Parathyroid adenoma (tissue), 2 donors: ENCODE data around the gene BLCAP.
"Not testable (repeated sequence)": the region's sequence is repeated elsewhere in the genome, so short reads cannot be mapped to it uniquely, and the experiment has no call there.

Experiments
- H2AFZ ChIP-seq: fragments of 300-600 bp; sonication (generic); one replicate; pipeline ENCODE4 v1.7.0; 2017; ENCODE audit warnings: antibody characterized with exemption, mild to moderate bottlenecking
- H3K27ac ChIP-seq: fragments of 300-600 bp; sonication (generic); one replicate; pipeline ENCODE4 v1.7.0; 2017
- H3K27me3 ChIP-seq: fragments of 300-600 bp; sonication (generic); one replicate; pipeline ENCODE4 v1.7.0; 2017; ENCODE audit warnings: low read length; ENCODE audit not compliant: control insufficient read depth, insufficient read depth
- H3K36me3 ChIP-seq: fragments of 300-600 bp; sonication (generic); one replicate; pipeline ENCODE4 v1.7.0; 2017; ENCODE audit warnings: low read length; ENCODE audit not compliant: control insufficient read depth, insufficient read depth
- H3K4me1 ChIP-seq: fragments of 300-600 bp; sonication (generic); one replicate; pipeline ENCODE4 v1.7.0; 2017; ENCODE audit warnings: control low read depth
- H3K4me2 ChIP-seq: fragments of 300-600 bp; sonication (generic); one replicate; pipeline ENCODE4 v1.7.0; 2017; ENCODE audit warnings: low read length
- H3K4me3 ChIP-seq: fragments of 300-600 bp; sonication (generic); one replicate; pipeline ENCODE4 v1.7.0; 2017; ENCODE audit warnings: low read depth, low read length
- H3K79me2 ChIP-seq: fragments of 300-600 bp; sonication (generic); one replicate; pipeline ENCODE4 v1.7.0; 2017; ENCODE audit warnings: control low read depth
- H3K9ac ChIP-seq: fragments of 300-600 bp; sonication (generic); one replicate; pipeline ENCODE4 v1.7.0; 2017; ENCODE audit warnings: mild to moderate bottlenecking
- H3K9me3 ChIP-seq: fragments of 300-600 bp; sonication (generic); one replicate; pipeline ENCODE4 v1.7.0; 2017; ENCODE audit warnings: low read length; ENCODE audit not compliant: control insufficient read depth
- TF ChIP-seq, protein P1 (sequence below): fragments of 300-600 bp; sonication (generic); IDR thresholded peaks from one replicate; pipeline ENCODE4 v1.7.0; 2017; ENCODE audit warnings: antibody characterized with exemption, mild to moderate bottlenecking
- donor health status: primary hyperparathyroidism.

The BLCAP gene

GRCh38 chr20:37490663-37491350 lies 36.9 kb downstream of the BLCAP start:
- H3K27me3 ChIP-seq = no peaks in the 10 kb centered on the region
- no peaks in the 10 kb centered on the region for H3K9me3 ChIP-seq
- TF ChIP-seq, protein P1, sequence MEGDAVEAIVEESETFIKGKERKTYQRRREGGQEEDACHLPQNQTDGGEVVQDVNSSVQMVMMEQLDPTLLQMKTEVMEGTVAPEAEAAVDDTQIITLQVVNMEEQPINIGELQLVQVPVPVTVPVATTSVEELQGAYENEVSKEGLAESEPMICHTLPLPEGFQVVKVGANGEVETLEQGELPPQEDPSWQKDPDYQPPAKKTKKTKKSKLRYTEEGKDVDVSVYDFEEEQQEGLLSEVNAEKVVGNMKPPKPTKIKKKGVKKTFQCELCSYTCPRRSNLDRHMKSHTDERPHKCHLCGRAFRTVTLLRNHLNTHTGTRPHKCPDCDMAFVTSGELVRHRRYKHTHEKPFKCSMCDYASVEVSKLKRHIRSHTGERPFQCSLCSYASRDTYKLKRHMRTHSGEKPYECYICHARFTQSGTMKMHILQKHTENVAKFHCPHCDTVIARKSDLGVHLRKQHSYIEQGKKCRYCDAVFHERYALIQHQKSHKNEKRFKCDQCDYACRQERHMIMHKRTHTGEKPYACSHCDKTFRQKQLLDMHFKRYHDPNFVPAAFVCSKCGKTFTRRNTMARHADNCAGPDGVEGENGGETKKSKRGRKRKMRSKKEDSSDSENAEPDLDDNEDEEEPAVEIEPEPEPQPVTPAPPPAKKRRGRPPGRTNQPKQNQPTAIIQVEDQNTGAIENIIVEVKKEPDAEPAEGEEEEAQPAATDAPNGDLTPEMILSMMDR = no peak
- no peaks in the 10 kb centered on the region for H3K36me3 ChIP-seq
- no peak overlapping the region for H3K27ac ChIP-seq
- H3K4me1 ChIP-seq = no peaks in the 10 kb centered on the region
- H3K9ac ChIP-seq = no peak overlapping the region
- H2AFZ ChIP-seq = no peak overlapping the region
- no peaks in the 10 kb centered on the region for H3K79me2 ChIP-seq
- H3K4me2 ChIP-seq = no peak overlapping the region
- no peak overlapping the region for H3K4me3 ChIP-seq

- H3K79me2 ChIP-seq, H3K9ac ChIP-seq, H3K4me2 ChIP-seq, H3K4me3 ChIP-seq, H3K9me3 ChIP-seq, H3K27ac ChIP-seq, H2AFZ ChIP-seq, H3K27me3 ChIP-seq, H3K36me3 ChIP-seq, H3K4me1 ChIP-seq: not testable (repeated sequence)
Observed at GRCh38 chr20:37486209-37486608, 41.5 kb downstream of the BLCAP start.

- H3K36me3 ChIP-seq = no peaks in the 10 kb centered on the region
- no peak overlapping the region for H2AFZ ChIP-seq
- TF ChIP-seq, protein P1 = no peak
- no peak overlapping the region for H3K4me2 ChIP-seq
- no peak overlapping the region for H3K9ac ChIP-seq
- H3K27me3 ChIP-seq = no peaks in the 10 kb centered on the region
- no peak overlapping the region for H3K4me3 ChIP-seq
- no peaks in the 10 kb centered on the region for H3K9me3 ChIP-seq
- H3K27ac ChIP-seq = no peak overlapping the region
- no peaks in the 10 kb centered on the region for H3K4me1 ChIP-seq
- H3K79me2 ChIP-seq = no peaks in the 10 kb centered on the region
Observed at GRCh38 chr20:37484331-37484730, 43.3 kb downstream of the BLCAP start.

- no peak overlapping the region for H3K9ac ChIP-seq
- no peak overlapping the region for H3K27ac ChIP-seq
- no peaks in the 10 kb centered on the region for H3K9me3 ChIP-seq
- H3K4me2 ChIP-seq = no peak overlapping the region
- H3K4me1 ChIP-seq = no peaks in the 10 kb centered on the region
- TF ChIP-seq, protein P1 = no peak
- H3K4me3 ChIP-seq = no peak overlapping the region
- H3K27me3 ChIP-seq = no peaks in the 10 kb centered on the region
- no peaks in the 10 kb centered on the region for H3K36me3 ChIP-seq
- H2AFZ ChIP-seq = no peak overlapping the region
- H3K79me2 ChIP-seq = no peaks in the 10 kb centered on the region
Observed at GRCh38 chr20:37481610-37482009, 46.1 kb downstream of the BLCAP start.

DNA sequence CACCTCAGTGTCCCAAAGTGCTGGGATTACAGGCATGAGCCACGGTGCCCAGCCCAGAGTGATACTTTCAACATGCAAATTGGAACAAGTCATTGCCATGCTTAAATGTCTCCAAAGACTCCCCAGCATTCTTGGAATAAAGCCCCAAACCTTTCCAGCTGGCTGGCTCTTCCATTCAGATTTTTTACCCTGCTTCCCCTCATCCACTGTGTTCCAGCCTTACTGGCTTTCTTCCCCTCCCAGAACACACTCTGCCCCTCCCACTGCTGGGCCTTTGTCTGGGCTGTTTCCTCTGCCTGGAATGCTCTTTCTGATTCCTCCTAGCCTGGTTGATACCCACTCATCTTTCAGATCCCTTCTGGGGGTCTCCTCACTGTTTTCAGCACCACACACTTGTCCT lies 46.8 kb downstream of the BLCAP start:
- Histone ChIP-seq H2AFZ (no peak overlapping the region), H3K4me2 (no peak overlapping the region), H3K27ac (no peak overlapping the region), H3K9me3 (no peaks in the 10 kb centered on the region), H3K4me3 (no peak overlapping the region), H3K9ac (no peak overlapping the region), H3K36me3 (no peaks in the 10 kb centered on the region), H3K79me2 (no peaks in the 10 kb centered on the region), H3K27me3 (no peaks in the 10 kb centered on the region), H3K4me1 (no peaks in the 10 kb centered on the region)
- TF ChIP-seq, protein P1 = no peak
